ENCODE results near the gene CSRP2.

Gene CSRP2

DNA sequence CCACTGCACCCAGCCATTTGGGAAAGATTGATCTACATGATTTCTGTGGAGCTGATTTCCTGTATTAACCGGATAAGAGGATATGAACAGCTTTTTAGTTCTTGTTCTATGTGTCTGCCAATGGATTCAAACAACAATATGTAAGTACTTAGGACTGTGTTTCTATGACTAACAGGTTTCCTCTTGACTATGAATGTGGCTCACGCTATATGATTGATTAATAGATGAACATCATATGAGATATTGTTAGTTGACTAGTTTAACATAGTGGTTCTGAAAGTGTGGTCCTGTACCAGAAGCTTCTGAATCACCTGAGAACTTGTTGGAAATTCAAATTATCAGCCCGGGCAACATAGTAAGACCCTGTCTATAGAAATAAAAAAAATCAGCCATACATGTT is 12.8 kb upstream of the CSRP2 start:
- DNase-seq (ENCODE audit: low read depth in 2 of 2), result no peak

DNA sequence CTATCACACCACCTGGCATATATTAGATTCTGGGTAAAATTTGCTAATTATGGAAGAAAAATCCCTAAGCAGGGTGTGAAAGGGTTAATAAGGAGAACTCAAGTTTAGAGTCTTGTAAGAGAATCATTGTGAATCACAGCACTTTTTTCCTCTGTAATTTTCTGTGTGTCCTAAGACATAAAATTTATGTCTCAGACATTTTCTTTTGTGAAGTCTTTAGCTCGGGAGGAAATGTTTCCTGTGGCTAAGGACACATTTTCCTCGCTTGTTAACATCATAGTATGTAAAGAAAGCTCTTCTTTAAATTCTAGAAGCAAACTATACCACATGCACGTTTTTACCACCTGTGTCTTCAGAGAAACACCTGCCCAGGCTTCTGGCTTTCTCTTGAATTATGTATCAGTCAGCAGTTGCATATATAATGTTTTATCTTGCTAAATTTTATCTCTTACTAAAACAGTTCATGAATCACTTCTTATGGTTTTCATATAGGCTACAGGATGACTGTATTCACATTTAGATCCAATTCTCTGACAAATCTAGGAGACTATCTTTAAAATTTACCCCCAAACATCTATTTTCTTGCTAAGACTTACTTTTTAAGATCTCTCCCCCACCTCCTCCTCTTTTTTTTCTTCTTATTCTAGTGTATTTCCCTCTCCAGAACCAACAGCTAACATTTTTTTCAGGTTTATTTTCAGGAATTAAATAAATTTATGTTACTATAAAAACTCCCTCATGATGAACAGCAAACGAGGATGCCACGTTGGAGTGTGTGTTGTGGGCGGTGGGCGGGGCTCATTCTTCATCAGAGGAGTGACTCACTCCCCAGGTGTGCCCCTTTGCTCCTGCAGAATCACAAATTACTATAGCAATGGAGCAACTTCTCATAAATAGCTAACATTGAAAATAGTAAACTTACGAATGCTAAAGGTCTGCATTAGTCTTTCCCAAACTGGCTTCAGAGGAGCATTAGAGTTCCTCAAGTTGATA is 11.6 kb upstream of the CSRP2 start:
- DNase-seq (ENCODE audit: low read depth in 2 of 2), result peak; percentile 43 to 44

DNA sequence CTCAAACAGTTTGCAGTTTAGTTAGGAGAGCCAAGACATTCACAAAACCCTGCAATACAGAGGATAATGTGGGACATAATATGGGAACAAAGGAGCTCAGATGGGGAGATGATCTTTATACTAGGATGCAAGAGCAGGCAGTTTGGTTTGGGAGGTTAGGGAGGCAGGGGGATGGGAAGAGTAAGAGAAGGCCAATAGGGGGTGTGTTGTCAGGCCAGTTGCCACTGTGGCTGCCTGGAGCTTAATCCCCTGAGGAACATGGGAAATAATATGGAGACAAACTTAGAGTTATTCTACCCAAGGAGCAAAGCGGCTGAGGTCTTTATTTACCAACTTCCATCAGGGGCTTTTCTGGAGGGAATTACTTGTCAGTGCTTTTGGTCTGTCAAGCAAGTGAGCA is 10.0 kb upstream of the CSRP2 start:
- DNase-seq (ENCODE audit: low read depth in 2 of 2), result no peak

DNA sequence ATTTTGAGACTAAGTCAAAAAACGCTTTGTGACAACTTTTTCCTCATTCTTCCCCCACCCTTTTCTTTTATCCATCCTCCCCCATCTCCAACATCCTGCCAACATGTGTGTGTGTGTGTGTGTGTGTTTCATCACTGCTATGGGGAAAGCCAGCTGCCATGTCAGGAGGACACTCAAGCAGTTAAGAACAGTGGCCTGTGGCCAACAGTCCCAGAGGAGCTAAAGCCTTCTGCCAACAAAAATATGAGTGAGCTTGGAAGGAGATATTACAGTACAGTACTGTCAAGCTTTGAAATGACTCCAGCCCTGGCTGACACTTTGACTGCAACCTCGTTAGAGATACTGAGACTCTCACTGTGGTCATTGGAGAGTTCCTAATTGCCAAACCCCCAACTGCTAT is 5.0 kb upstream of the CSRP2 start:
- DNase-seq (ENCODE audit: low read depth in 2 of 2), result no peak

- DNase-seq (ENCODE audit: low read depth in 2 of 2), result no peak
These were observed 4.3 kb upstream of the CSRP2 start for GRCh38 chr12:76883151-76883550.

DNA sequence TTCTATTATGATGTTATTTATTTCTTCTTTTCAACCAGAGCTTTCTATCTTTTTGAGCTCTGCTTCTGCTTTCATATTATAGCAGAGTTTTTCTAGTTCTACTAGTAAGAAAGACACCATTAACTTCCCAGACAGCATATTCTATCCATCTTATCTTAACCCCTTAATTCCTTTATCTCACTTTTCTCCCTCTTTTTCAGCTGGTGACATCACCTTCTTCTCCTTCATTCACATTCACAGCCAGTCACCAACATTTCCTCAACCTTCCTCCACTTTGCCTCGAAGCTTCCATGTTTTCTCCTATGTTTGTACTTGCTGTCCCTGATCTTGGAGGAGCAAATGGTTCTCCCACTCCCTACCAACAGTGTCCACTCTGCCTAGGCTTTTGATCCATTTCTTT is 3.5 kb upstream of the CSRP2 start:
- DNase-seq (ENCODE audit: low read depth in 2 of 2), result no peak

DNA sequence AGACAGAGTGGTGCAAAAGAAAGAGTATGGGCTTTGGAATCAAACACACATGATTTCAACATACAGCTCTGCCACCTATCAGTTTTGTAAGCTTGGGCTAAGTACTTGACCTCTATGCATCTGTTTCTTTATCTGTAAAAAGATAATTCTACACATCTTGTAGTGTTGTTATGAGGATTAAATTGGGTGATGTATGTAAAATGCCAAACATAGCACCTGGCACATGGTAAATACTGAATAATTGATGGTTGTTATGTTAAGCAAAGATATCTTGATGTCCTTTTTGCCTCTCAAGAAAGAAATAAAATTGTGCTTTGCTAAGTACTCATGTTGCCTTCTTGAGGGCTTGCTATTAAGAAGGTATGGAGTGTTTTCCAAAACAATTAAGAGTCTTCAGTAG is 2.3 kb upstream of the CSRP2 start:
- DNase-seq (ENCODE audit: low read depth in 2 of 2), result no peak

- no peak for DNase-seq (ENCODE audit: low read depth in 2 of 2)
These were observed 1.8 kb upstream of the CSRP2 start for GRCh38 chr12:76880519-76881023.

- no peak for DNase-seq (ENCODE audit: low read depth in 2 of 2)
These were observed 1.1 kb upstream of the CSRP2 start for GRCh38 chr12:76879710-76880518.

DNA sequence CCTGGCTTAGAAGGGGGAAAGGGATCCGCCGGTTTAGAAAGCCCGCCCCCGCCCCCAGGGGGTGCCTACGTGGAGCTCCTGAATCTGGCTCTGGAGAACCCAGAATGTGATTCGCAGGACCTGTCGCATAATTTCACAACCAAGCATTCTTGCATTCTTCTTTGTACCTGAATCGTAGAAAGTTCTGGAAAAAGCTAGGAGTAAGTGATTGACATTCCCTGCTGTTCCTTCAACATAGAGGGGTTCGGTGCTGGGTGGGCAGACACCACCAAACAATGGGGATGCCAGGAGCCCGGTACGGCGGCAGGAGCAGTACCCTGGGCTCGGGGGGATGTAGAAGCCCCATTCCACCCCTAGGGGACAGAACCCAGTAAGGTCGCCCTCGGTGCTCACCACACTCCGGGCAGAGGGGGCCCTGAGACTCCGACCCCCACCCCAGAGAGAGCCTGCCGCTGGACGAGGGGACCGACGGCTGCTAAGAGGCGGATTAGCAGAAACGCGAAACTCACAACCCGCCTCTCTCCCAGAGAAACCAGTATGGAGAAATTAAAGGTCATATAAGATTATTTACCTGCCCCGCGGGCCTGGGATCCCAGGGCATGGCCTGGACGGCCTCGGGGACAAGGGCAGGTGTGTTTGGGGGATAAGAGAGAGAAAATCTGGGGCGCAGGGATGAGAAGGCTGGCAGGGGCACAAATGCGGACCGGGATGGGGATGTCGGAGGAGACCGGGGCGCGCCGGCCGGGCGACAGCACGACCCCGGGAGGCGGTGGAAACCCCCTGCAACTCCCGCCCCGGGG is 520 bp downstream of the CSRP2 start:
- no peak for DNase-seq (ENCODE audit: low read depth in 2 of 2)

DNA sequence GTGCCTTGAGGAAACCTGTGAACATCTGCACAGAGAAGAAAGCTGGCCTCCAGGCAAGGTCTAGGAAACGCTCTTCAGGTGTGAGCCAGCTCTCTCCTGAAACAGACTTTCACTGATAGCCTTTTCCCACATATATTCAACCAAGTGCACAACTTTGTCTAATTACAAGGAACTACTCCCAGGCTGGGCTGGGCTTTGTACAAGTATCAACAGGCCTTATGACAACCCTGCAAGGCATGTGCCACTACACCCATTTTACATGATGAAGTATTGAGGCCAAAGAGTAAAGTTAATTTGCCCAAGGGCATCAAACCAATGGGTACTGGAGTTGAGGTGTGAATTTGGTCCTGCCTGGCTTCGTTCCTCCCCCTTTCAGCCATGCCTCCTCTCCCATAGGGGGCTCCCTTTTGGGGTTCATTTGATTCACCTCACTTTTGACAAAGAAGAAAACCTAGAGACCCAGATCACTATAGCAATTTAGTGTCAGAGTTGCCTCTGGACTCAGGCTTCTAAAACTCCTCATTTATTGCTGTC is 2.1 kb downstream of the CSRP2 start:
- no peak for DNase-seq (ENCODE audit: low read depth in 2 of 2)

GRCh38 chr12:76874491-76875190 is 4.2 kb downstream of the CSRP2 start:
- DNase-seq (ENCODE audit: low read depth in 2 of 2), result no peak

- no peak for DNase-seq (ENCODE audit: low read depth in 2 of 2)
These were observed 4.8 kb downstream of the CSRP2 start for GRCh38 chr12:76874027-76874426.

DNA sequence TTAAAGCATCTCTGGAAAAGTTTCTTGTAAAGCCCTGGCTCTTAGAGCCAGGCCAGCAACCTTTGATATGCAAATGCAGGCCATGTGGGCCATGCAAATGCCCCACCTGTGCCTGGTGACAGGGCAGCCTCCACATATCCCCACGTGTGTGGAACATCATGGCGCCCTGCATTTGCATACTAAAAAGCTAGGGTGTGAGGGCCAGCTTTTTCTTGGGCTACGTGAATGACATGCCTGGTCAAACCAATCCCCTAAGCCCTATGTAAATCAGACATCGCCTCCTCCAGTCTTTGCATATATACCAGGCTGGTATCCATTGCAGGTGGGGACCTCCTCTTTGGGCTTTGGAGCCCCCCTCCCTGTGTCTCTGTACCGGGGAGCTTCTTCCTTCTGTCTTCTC is 6.4 kb downstream of the CSRP2 start:
- no peak for DNase-seq (ENCODE audit: low read depth in 2 of 2)

DNA sequence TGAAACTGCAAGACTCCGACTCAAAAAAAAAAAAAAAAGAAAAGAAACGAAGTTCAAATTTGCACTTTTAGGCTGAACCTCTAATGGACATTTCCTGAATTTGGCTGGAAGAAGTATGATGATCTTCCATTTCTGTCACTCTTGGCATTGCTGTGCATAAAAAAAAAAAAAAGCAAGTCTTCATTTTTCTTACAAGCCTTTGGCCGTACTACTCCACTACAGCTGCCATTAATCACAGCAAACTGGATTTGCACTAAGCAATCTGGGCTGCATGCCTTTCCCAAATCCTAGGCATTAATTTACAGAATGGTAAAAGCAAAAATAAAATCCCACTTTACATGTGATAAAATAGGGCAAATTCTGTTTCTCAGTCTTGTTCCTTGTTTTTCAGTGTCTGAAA is 7.1 kb downstream of the CSRP2 start:
- no peak for DNase-seq (ENCODE audit: low read depth in 2 of 2)

DNA sequence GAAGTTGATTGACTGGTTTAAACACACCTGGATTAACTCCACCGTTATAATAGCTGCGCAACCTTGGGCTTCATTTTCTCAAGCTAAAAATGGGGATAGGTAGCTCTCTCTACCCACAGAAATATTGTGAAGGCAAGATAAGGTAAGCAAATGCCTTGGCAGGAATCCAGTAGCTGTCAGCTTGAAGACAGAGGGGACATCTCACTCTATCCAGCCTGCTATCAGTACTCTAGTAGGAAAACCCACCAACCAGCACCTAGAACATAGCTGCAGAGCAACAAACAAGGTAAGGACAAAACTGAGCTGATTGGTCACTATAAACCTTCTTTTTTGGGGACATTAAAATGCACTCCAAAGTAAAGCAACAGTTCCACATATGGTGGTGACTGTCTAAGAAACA is 7.7 kb downstream of the CSRP2 start:
- DNase-seq (ENCODE audit: low read depth in 2 of 2), result no peak

DNA sequence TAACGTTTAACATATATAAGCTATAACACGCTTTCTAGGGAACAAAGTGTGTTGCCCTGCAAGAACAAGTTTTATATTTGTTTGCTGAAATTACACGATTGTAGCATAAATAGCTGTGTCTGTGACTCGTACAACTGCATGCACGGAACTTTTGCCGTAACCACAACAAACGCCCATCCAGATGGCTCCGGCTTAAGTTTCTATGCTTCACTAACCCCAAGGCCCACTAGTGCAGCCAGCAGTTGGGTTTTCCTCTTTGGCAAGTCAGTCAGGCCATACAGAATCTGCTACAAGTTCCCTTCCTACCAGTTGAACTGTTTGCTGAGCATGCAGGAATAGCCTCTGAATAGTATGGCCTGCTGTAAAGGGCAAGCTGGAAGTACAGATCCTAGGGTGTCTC is 12.1 kb downstream of the CSRP2 start:
- no peak for DNase-seq (ENCODE audit: low read depth in 2 of 2)

DNA sequence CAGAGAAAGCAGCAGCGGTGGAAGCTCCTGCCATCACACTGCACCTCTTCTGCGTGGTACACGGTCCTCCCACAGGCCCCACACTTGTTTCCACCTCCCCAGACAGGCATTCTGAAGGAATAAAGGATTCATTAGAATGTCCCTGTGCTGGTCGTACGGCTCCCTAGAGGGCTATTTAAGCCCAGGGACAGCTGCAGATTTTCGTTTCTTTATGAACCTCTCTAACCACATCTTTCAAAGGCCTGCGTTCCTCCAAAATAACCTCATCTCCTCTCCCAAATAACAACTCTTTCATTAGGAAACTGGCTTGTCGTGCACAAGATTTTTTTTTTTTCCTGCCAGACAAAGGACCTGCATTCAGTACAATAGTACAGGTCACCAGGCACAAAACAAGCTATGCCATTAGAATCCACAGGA is 12.7 kb downstream of the CSRP2 start:
- no peak for DNase-seq (ENCODE audit: low read depth in 2 of 2)

DNA sequence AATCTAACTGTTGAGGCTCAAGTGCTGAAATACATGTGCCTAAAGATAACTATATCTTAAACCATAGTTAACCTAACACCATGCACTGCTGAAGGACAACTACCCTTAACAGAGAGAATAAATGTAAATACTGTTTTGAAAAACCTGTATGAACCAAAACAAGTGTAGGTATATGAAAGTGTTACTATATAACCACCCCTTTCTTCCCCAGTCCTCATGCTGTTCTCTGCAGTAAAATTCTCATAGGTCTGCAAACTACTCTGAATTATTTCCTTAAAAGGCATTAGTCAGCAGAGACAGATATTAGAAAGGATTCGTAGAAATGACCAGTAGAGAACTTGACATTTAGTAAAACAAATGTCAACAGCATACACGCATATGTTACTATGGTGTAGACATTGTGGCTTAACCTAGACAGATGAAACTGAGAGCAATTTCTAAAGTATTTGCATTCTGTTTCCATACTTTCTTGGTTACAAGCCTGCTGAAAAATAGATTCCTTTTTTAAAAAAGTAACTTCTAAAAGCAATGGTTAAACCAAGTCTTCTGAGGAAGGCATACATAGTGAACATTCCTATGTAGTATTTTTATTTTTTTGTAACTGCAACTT is 13.9 kb downstream of the CSRP2 start:
- no peak for DNase-seq (ENCODE audit: low read depth in 2 of 2)

- no peak for DNase-seq (ENCODE audit: low read depth in 2 of 2)
These were observed 15.0 kb downstream of the CSRP2 start for GRCh38 chr12:76863837-76864236.
